Measurements from ENCODE around the gene GIMAP7. TPM values are rescaled to one million over a fixed set of nuclear protein-coding genes. Genes with fewer than 3 reads are reported as not detected.

The GIMAP7 gene
- total RNA-seq, 1 experiment from 2014 or later, result not detected

DNA sequence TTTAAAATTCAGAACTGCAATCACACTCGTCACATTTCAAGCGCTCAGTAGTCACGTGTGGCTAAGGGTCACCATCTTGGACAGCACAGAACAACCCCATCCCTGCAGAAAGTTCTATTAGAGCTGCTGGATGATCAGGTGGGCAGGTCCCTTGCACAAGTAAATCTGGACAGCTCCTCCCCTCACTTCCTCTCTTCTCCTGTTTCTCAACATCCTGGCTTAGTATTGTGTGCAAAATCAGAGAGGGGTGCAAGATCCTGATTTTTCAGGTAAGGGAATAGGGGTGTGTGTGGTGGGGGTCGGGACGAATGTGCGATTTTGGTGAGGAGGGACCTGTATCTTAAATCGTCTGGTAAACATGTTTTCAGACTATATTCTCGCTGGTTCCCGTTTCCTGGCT is 52.5 kb downstream of the GIMAP7 start, which contains the start of gene GIMAP4:
Gene GIMAP4, plus strand, starts transcription at position 222 of the 400 bp plus-strand sequence. CDS start 2,512 bp downstream, outside the sequence.
- BruUV-seq (replicated peaks), result no TSS peak
- CTCF ChIA-PET, result no interaction called here
- no peaks in the 10 kb centered on the region for H3K36me3 ChIP-seq (ENCODE audit: low read depth, low read length)
- H3K4me1 ChIP-seq (ENCODE audit: insufficient read depth, low read length), result no peaks in the 10 kb centered on the region
- no peaks in the 10 kb centered on the region for H3K9me3 ChIP-seq (ENCODE audit: low read length)
- ATAC-seq (no peak), DNase-seq (no peak)
- H3K27me3 ChIP-seq (ENCODE audit: low read length), result peaks cover 49% of the 10 kb centered on the region
- no peaks in the 10 kb centered on the region for H4K20me1 ChIP-seq (ENCODE audit: low read length)
- no peak within 1 kb of the TSS for H3K4me2 ChIP-seq (ENCODE audit: low read length)
- H3K4me3 ChIP-seq (ENCODE audit: low read length), result no peak within 1 kb of the TSS
- no peak within 1 kb of the TSS for H2AFZ ChIP-seq (ENCODE audit: low read length)
- no peaks in the 10 kb centered on the region for H3F3A ChIP-seq (ENCODE audit: low read length, unreplicated experiment)
- no peaks in the 10 kb centered on the region for H3K9me2 ChIP-seq (replicated peaks; ENCODE audit: low read length)
- intact Hi-C loops (cut with micrococcal nuclease), result no loop called here
- no peak within 1 kb of the TSS for H3K9ac ChIP-seq (ENCODE audit: low read length)
- no peak within 1 kb of the TSS for H3K27ac ChIP-seq (ENCODE audit: low read length)
- H3K79me2 ChIP-seq (ENCODE audit: low read length), result no peaks in the 10 kb centered on the region
- TF ChIP-seq EZH2phosphoT487 (IDR thresholded peaks at IDR 0.05; ENCODE audit: borderline replicate concordance, low read length) (no peak), EZH2 (IDR thresholded peaks at IDR 0.05; ENCODE audit: low read length, unreplicated experiment) (no peak)
- TF ChIP-seq, protein P1, sequence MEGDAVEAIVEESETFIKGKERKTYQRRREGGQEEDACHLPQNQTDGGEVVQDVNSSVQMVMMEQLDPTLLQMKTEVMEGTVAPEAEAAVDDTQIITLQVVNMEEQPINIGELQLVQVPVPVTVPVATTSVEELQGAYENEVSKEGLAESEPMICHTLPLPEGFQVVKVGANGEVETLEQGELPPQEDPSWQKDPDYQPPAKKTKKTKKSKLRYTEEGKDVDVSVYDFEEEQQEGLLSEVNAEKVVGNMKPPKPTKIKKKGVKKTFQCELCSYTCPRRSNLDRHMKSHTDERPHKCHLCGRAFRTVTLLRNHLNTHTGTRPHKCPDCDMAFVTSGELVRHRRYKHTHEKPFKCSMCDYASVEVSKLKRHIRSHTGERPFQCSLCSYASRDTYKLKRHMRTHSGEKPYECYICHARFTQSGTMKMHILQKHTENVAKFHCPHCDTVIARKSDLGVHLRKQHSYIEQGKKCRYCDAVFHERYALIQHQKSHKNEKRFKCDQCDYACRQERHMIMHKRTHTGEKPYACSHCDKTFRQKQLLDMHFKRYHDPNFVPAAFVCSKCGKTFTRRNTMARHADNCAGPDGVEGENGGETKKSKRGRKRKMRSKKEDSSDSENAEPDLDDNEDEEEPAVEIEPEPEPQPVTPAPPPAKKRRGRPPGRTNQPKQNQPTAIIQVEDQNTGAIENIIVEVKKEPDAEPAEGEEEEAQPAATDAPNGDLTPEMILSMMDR (conservative IDR thresholded peaks at IDR 0.05; ENCODE audit: low read depth, low read length), result no peak
- POLR2A ChIA-PET (ENCODE audit: unreplicated experiment), result no interaction called here

DNA sequence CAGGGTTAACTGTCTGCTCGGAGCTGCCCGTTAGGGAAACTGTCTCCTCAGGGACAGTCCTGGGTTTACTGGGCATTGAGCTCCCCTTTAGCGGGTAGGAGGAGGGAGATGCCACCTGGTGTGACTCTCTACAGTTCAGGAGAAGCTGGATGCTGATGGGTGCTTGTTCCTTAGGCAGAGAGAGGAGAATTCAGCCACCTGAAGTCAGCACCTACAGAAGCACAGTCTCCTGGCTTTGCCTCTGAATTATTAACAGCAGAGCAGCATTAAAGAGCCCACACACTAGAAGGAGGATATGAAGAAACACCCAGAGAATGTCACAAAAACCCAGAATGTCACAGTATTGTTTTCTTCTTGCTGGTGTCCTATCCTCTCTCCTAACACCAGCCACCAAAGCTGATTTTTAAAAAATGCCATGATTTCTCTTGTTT is 53.2 kb downstream of the GIMAP7 start:
- no peak for ATAC-seq
- Histone ChIP-seq H3K9ac (ENCODE audit: low read length) (no peak overlapping the region), H4K20me1 (ENCODE audit: low read length) (no peaks in the 10 kb centered on the region), H3F3A (ENCODE audit: low read length, unreplicated experiment) (no peaks in the 10 kb centered on the region), H3K9me3 (ENCODE audit: low read length) (no peaks in the 10 kb centered on the region), H3K4me1 (ENCODE audit: insufficient read depth, low read length) (no peaks in the 10 kb centered on the region), H3K79me2 (ENCODE audit: low read length) (no peaks in the 10 kb centered on the region), H3K27ac (ENCODE audit: low read length) (no peak overlapping the region), H3K36me3 (ENCODE audit: low read depth, low read length) (no peaks in the 10 kb centered on the region), H3K4me3 (ENCODE audit: low read length) (no peak overlapping the region), H3K27me3 (ENCODE audit: low read length) (peaks cover 48% of the 10 kb centered on the region), H2AFZ (ENCODE audit: low read length) (no peak overlapping the region), H3K9me2 (replicated peaks; ENCODE audit: low read length) (no peaks in the 10 kb centered on the region), H3K4me2 (ENCODE audit: low read length) (no peak overlapping the region)
- intact Hi-C loops (cut with micrococcal nuclease), result no loop called here
- TF ChIP-seq, protein P1 (conservative IDR thresholded peaks at IDR 0.05; ENCODE audit: low read depth, low read length), result no peak
- TF ChIP-seq EZH2phosphoT487 (IDR thresholded peaks at IDR 0.05; ENCODE audit: borderline replicate concordance, low read length) (no peak), EZH2 (IDR thresholded peaks at IDR 0.05; ENCODE audit: low read length, unreplicated experiment) (no peak)
- ChIA-PET POLR2A (ENCODE audit: unreplicated experiment) (no interaction called here), CTCF (no interaction called here)
- BruUV-seq (replicated peaks), result no TSS peak
- no peak for DNase-seq

DNA sequence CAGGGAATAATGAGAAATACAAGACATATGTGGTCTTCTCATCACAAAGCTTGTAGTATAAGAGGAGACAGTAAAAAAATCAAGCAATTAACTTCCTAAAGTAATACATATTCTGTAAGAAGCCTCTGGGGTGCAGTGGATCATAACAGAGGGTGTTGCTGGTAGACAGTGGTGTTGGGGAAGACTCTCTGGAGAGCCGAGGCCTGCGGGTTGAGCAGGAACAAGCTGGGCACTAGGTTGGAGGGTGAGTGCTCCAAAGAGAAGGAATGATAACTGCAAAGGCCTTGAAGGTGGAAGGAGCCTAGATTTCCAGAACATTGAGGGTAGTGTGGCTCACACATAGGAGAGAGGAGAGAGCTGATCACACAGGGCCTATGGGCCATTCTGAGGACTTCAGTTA is 54.0 kb downstream of the GIMAP7 start:
- no peak overlapping the region for H3K9ac ChIP-seq (ENCODE audit: low read length)
- H3K4me3 ChIP-seq (ENCODE audit: low read length), result no peak overlapping the region
- ChIA-PET CTCF (no interaction called here), POLR2A (ENCODE audit: unreplicated experiment) (no interaction called here)
- no peaks in the 10 kb centered on the region for H3F3A ChIP-seq (ENCODE audit: low read length, unreplicated experiment)
- H3K27ac ChIP-seq (ENCODE audit: low read length), result no peak overlapping the region
- intact Hi-C loops (cut with micrococcal nuclease), result no loop called here
- DNase-seq (no peak), ATAC-seq (no peak)
- H3K79me2 ChIP-seq (ENCODE audit: low read length), result no peaks in the 10 kb centered on the region
- no peaks in the 10 kb centered on the region for H3K4me1 ChIP-seq (ENCODE audit: insufficient read depth, low read length)
- no peak overlapping the region for H2AFZ ChIP-seq (ENCODE audit: low read length)
- no peaks in the 10 kb centered on the region for H4K20me1 ChIP-seq (ENCODE audit: low read length)
- no peaks in the 10 kb centered on the region for H3K9me3 ChIP-seq (ENCODE audit: low read length)
- no peaks in the 10 kb centered on the region for H3K9me2 ChIP-seq (replicated peaks; ENCODE audit: low read length)
- H3K27me3 ChIP-seq (ENCODE audit: low read length), result peaks cover 43% of the 10 kb centered on the region
- no peak overlapping the region for H3K4me2 ChIP-seq (ENCODE audit: low read length)
- H3K36me3 ChIP-seq (ENCODE audit: low read depth, low read length), result no peaks in the 10 kb centered on the region
- no peak for TF ChIP-seq EZH2phosphoT487 (IDR thresholded peaks at IDR 0.05; ENCODE audit: borderline replicate concordance, low read length)
- no peak for TF ChIP-seq EZH2 (IDR thresholded peaks at IDR 0.05; ENCODE audit: low read length, unreplicated experiment)
- TF ChIP-seq, protein P1 (conservative IDR thresholded peaks at IDR 0.05; ENCODE audit: low read depth, low read length), result no peak
- no TSS peak for BruUV-seq (replicated peaks)
